Measurements from ENCODE around the gene ENTPD8. TPM values are rescaled to one million over a fixed set of nuclear protein-coding genes. Genes with fewer than 3 reads are reported as not detected.

The ENTPD8 gene
- total RNA-seq, 3 donors from 2014 or later = 36.7 to 127 (median 74.8) TPM

GRCh38 chr9:137447722-137448601, 6.8 kb upstream of the ENTPD8 start:
- Histone ChIP-seq H3K4me1 (ENCODE audit: low read depth) (peaks cover 7% of the 10 kb centered on the region), H3K4me3 (no peak overlapping the region), H3K36me3 (ENCODE audit: low read depth) (no peaks in the 10 kb centered on the region), H3K9me3 (no peaks in the 10 kb centered on the region)
- DNase-seq (peak; percentile 7 to 50 (median 29)), ATAC-seq (no peak)
- intact Hi-C loops (cut with DNase I, micrococcal nuclease) = no loop called here
- no peak for TF ChIP-seq CTCF (IDR thresholded peaks at IDR 0.05)

GRCh38 chr9:137446851-137447471, 5.8 kb upstream of the ENTPD8 start:
- no peak overlapping the region for H3K4me3 ChIP-seq
- H3K36me3 ChIP-seq (ENCODE audit: low read depth) = no peaks in the 10 kb centered on the region
- peak in 2 of 3 donors; percentile 32 to 50 for DNase-seq
- H3K9me3 ChIP-seq = no peaks in the 10 kb centered on the region
- TF ChIP-seq CTCF (IDR thresholded peaks at IDR 0.05) = no peak
- intact Hi-C loops (cut with DNase I, micrococcal nuclease) = no loop called here
- H3K4me1 ChIP-seq (ENCODE audit: low read depth) = peaks cover 5% of the 10 kb centered on the region
- no peak for ATAC-seq

GRCh38 chr9:137445930-137446431, 4.8 kb upstream of the ENTPD8 start:
- no peak for TF ChIP-seq CTCF (IDR thresholded peaks at IDR 0.05)
- no peak for ATAC-seq
- intact Hi-C loops (cut with DNase I, micrococcal nuclease) = no loop called here
- Histone ChIP-seq H3K9me3 (no peaks in the 10 kb centered on the region), H3K4me3 (no peak overlapping the region), H3K4me1 (ENCODE audit: low read depth) (peaks cover 11% of the 10 kb centered on the region), H3K36me3 (ENCODE audit: low read depth) (no peaks in the 10 kb centered on the region)
- peak in 2 of 3 donors; percentile 33 to 49 for DNase-seq

- Histone ChIP-seq H3K9me3 (no peaks in the 10 kb centered on the region), H3K4me3 (no peak overlapping the region), H3K36me3 (ENCODE audit: low read depth) (no peaks in the 10 kb centered on the region), H3K4me1 (ENCODE audit: low read depth) (peaks cover 11% of the 10 kb centered on the region)
- ATAC-seq (peak; percentile 74), DNase-seq (peak; percentile 76 to 94 (median 89))
- peak; percentile 85 for TF ChIP-seq CTCF (IDR thresholded peaks at IDR 0.05)
- intact Hi-C loops (cut with DNase I, micrococcal nuclease) = no loop called here
These were observed 4.2 kb upstream of the ENTPD8 start for GRCh38 chr9:137445275-137445807.

- intact Hi-C loops (cut with DNase I, micrococcal nuclease) = no loop called here
These were observed 3.1 kb upstream of the ENTPD8 start for GRCh38 chr9:137444106-137444790.

More at GRCh38 chr9:137444106-137444790, 3.1 kb upstream of the ENTPD8 start:
- peak in 2 of 3 donors; percentile 20 to 36 for DNase-seq
- TF ChIP-seq CTCF (IDR thresholded peaks at IDR 0.05) = no peak
- H3K9me3 ChIP-seq = no peaks in the 10 kb centered on the region
- H3K4me1 ChIP-seq (ENCODE audit: low read depth) = peaks cover 11% of the 10 kb centered on the region
- no peak for ATAC-seq
- no peak overlapping the region for H3K4me3 ChIP-seq
- no peaks in the 10 kb centered on the region for H3K36me3 ChIP-seq (ENCODE audit: low read depth)
